HG03064 (cell line): ENCODE measurements around the gene BIN1.
"Not testable (repeated sequence)": the region's sequence is repeated elsewhere in the genome, so short reads cannot be mapped to it uniquely, and the experiment has no call there.

ENCODE experiments used
- ATAC-seq: cut with Tn5 transposase; IDR thresholded peaks from one replicate; pipeline ENCODE4 v1.9.1; 2021; ENCODE audit warnings: low read depth; ENCODE audit not compliant: unreplicated experiment

The BIN1 gene

GRCh38 chr2:127034883-127035611 is 71.9 kb downstream of the BIN1 start:
- ATAC-seq, result no peak

GRCh38 chr2:127034051-127034450 is 72.9 kb downstream of the BIN1 start:
- no peak for ATAC-seq

- ATAC-seq, result no peak
Measured at GRCh38 chr2:127032621-127033020, 74.3 kb downstream of the BIN1 start.

GRCh38 chr2:127029350-127030051 is 77.5 kb downstream of the BIN1 start:
- no peak for ATAC-seq

- not testable (repeated sequence) for ATAC-seq
Measured at GRCh38 chr2:127028745-127029144, 78.2 kb downstream of the BIN1 start.

- no peak for ATAC-seq
Measured at GRCh38 chr2:127027715-127028114, 79.2 kb downstream of the BIN1 start.

- ATAC-seq, result peak; percentile 86
Measured at GRCh38 chr2:127025359-127026166, 81.4 kb downstream of the BIN1 start.

GRCh38 chr2:127024769-127025358 is 82.1 kb downstream of the BIN1 start:
- no peak for ATAC-seq

- ATAC-seq, result no peak
Measured at GRCh38 chr2:127023504-127023903, 83.5 kb downstream of the BIN1 start.

- ATAC-seq, result no peak
Measured at GRCh38 chr2:127022817-127023216, 84.1 kb downstream of the BIN1 start.

- no peak for ATAC-seq
Measured at GRCh38 chr2:127020536-127020935, 86.4 kb downstream of the BIN1 start.

GRCh38 chr2:127017548-127017947 is 89.4 kb downstream of the BIN1 start:
- ATAC-seq, result no peak

GRCh38 chr2:127016329-127016728 is 90.6 kb downstream of the BIN1 start:
- no peak for ATAC-seq

- no peak for ATAC-seq
Measured at GRCh38 chr2:127015106-127015910, 91.6 kb downstream of the BIN1 start.

GRCh38 chr2:127014630-127015029 is 92.3 kb downstream of the BIN1 start:
- ATAC-seq, result no peak

GRCh38 chr2:127014224-127014623 is 92.7 kb downstream of the BIN1 start:
- ATAC-seq, result no peak

GRCh38 chr2:127012868-127013267 is 94.1 kb downstream of the BIN1 start:
- no peak for ATAC-seq

- ATAC-seq, result no peak
Measured at GRCh38 chr2:127012215-127012614, 94.7 kb downstream of the BIN1 start.

GRCh38 chr2:127011796-127012195 is 95.2 kb downstream of the BIN1 start:
- ATAC-seq, result no peak

- no peak for ATAC-seq
Measured at GRCh38 chr2:127011231-127011661, 95.7 kb downstream of the BIN1 start.
